GM19328 (cell line): ENCODE results near the gene TXNRD3.

Experiments used
- ATAC-seq: cut with Tn5 transposase; IDR thresholded peaks from one replicate; pipeline ENCODE4 v1.9.1; 2021; ENCODE audit warnings: mild to moderate bottlenecking, moderate library complexity; ENCODE audit not compliant: unreplicated experiment

TXNRD3 gene

GRCh38 chr3:126654571-126655383, at the start of gene TXNRD3:
Gene TXNRD3 (minus strand): TSS chr3:126655124.
- no peak for ATAC-seq

GRCh38 chr3:126703512-126704493, 48.9 kb upstream of the TXNRD3 start, which contains the start of gene CHCHD6:
Gene CHCHD6 (plus strand): TSS chr3:126704240. CDS start chr3:126704313, 73 bp downstream.
- peak; percentile 98 for ATAC-seq

- ATAC-seq: no peak
Measured at GRCh38 chr3:126699011-126699410, 44.1 kb upstream of the TXNRD3 start.

DNA sequence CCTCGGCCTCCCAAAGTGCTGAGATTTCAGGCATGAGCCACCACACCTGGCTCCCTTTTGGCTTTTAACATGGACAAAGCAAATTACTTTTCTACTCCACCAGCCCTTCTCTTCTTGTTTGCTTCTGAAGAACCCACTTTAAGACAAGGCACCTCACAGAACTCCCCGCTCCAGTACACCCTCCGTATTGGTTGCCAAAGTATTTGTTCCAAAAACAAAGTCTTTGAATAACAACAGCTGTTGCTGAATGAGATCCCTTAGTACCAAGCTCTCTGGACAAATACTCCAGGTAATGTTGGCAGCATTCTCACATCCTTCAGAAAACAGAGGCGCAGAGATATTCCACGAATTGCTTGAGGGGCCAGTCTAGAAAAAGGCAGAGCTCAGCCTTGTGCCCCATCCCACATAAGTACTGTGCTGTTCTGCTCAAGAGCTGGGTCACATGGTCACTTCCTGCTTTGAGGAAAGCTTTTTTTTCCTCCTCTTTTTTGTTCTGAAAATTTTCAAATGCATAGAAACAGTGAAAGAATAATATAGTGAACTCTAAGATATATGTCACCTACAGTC, 41.9 kb upstream of the TXNRD3 start:
- ATAC-seq: no peak

GRCh38 chr3:126693921-126694320, 39.0 kb upstream of the TXNRD3 start:
- ATAC-seq: no peak

DNA sequence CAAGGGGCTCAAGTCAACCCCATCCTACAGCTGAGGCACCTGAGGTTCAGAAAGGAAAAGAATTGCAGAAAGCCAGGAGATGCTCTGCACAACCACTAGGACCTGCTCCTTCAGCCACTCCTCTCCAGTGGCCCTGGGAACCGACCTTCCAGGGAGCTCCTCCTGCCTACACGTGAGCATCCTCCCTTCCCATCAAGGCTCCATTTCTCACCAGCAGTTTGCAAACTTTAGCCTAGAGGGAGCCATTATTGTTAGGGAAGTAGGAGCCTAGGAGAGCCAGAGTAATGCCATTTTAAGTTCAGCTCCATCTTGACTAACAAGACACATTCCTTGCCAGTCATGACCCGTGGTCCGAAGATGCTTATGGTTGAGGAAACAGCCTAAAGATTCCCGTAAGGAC, 37.9 kb upstream of the TXNRD3 start:
- no peak for ATAC-seq

DNA sequence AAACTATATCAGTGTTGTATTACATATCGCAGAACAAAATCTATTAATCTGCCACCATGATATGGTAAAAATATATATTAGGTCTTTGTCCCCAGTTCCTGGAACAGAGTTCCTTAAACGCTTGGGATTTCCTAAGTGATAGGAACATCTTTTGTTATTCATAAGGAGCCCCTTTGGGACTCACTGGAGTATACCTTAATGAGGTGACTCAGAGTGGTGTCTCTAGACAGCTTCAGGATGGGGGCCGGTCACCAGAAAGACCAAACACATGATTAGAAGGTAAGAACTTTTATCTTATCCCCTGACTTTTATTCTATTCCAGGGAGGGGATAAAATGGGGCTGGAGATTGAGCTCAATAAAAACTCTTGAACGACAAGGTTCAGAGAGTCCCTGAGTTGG, 36.8 kb upstream of the TXNRD3 start:
- no peak for ATAC-seq

GRCh38 chr3:126685493-126685892, 30.6 kb upstream of the TXNRD3 start:
- no peak for ATAC-seq

DNA sequence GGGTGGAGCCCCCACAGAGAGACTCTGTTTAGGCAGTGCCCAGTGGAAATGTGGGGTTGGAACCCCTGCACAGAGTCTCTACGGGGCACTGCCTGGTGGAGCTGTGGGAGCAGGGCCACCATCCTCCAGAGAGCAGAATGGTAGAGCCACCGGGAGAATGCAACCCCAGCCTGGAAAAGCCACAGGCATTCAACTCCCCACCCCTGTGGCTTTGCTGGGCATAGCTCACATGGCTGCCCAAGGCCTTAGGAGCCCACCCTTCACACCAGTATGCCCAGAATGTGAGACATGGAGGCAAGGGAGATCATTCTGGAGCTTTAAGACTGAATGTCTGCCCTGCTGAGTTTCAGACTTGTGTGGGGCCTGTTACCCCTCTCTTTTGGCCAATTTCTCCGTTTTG, 30.1 kb upstream of the TXNRD3 start:
- ATAC-seq: no peak

DNA sequence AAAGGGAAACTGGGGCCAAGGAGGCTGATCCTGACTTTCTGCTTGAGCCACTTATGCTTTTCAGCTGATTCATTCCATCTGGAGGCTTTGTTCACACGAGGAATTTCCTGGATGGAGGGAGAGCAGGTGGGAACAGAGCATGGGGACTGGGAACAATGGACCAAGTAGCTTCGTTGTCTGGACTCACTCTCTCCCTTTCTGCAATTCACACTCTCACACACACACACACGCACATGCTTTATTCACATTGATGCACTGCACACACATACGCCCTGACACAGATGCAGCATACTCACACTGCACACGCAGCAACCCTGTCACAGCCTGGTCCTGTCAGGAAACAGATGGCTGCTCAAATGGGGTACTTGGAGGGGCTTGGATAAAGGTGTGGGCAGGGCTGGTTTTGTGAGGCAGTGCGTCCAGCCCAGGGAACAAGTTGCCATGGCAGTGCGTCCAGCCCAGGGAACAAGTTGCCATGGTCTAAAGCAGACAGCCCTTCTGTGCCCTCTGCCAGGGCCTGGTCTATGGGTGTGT, 29.4 kb upstream of the TXNRD3 start:
- no peak for ATAC-seq

GRCh38 chr3:126683069-126683468, 28.1 kb upstream of the TXNRD3 start:
- no peak for ATAC-seq

GRCh38 chr3:126682009-126682408, 27.1 kb upstream of the TXNRD3 start:
- ATAC-seq: no peak

DNA sequence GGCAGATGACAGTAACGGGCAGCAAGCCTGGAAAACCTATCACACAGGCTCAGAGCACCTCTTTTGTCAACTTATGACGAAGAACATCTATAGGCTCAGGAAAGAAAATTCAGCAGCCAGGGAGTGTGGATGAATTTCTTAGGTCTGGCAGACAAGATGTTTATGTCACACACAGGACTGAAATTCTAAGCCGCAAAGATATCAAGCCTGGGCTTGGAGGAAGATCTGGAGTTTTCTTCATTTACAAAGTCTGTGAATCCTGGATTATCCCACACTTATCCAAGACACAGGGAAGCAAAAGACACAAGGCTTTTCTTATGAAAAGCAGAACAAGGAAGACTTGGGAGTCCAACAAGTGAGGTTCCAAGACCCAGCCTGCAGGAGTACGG, 25.7 kb upstream of the TXNRD3 start:
- ATAC-seq: no peak

- no peak for ATAC-seq
Measured at GRCh38 chr3:126679831-126680666, 25.1 kb upstream of the TXNRD3 start.

GRCh38 chr3:126679318-126679751, 24.4 kb upstream of the TXNRD3 start:
- ATAC-seq: no peak

- ATAC-seq: no peak
Measured at GRCh38 chr3:126678693-126679317, 23.9 kb upstream of the TXNRD3 start.

DNA sequence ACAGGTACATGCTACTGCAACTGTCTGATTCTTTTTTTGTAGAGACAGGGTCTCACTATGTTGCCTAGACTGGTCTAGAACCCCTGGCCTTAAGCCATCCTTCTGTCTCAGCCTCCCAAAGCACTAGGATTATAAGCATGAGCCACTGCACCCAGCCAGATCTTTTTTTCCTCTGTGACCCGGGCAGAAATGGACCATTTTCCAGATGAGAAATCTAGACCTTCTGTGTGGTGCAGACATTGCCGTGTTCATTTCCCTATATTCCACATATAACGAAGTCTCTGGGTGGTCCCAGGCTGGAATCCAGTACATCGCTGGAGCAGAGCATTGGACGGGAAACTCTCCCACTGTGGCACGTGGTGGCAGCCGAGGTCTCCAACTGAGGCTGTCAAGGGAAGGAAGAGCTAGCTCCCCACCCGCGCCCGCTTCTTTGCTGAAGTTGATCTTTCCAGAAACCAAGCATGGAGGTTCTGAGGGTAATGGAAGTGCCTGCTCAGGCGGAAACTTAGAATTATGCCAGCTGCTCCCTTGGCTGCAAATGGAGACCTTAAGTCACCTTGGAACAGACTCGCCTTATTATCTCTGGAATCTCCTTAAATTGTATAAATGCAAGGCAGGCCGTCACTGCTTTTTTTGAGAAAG, 23.1 kb upstream of the TXNRD3 start:
- ATAC-seq: no peak

- ATAC-seq: no peak
Measured at GRCh38 chr3:126676919-126677705, 22.2 kb upstream of the TXNRD3 start.
